IMR-90 (cell line): ENCODE data around the gene TELO2. TPM values are rescaled to one million over a fixed set of nuclear protein-coding genes. Genes with fewer than 3 reads are reported as not detected.

Experiments used
- ATAC-seq: fragments of 200-7000 bp; cut with Tn5 transposase; 2 replicates; pipeline ENCODE4 v1.9.1; 2020; ENCODE audit warnings: low read depth, mild to moderate bottlenecking, moderate library complexity
- BruUV-seq: library from RNA; stranded (reverse); fragments of 400-500 nt; replicated peaks from 2 replicates; lab custom pipeline; 2021; lab: Mats Ljungman, UMichigan
- CTCF ChIA-PET: fragments of 300-600 bp; formaldehyde crosslinking; extraction: SDS; loops from one replicate; lab custom pipeline; 2021; ENCODE audit warnings: antibody characterized with exemption; lab: Yijun Ruan, JAX
- POLR2A ChIA-PET: fragments of 300-600 bp; sonication (Branson Sonifier 250); formaldehyde crosslinking; loops from one replicate; lab custom pipeline; 2022; ENCODE audit warnings: antibody characterized with exemption; ENCODE audit not compliant: unreplicated experiment; lab: Charles Lee
- DNase-seq: peaks from one replicate; pipeline ENCODE4 v3.0.0; 2013
- H2AFZ ChIP-seq: replicated peaks from 2 replicates; pipeline ENCODE3; 2013; ENCODE audit warnings: low read length, mild to moderate bottlenecking; ENCODE audit not compliant: poor library complexity
- H2AK5ac ChIP-seq: 2 replicates; pipeline ENCODE4 v1.6.1; 2013; ENCODE audit warnings: low read depth, low read length, inconsistent platforms
- H2AK9ac ChIP-seq: replicated peaks from 2 replicates; pipeline ENCODE3; 2013; ENCODE audit warnings: mild to moderate bottlenecking, low read depth, low read length, moderate library complexity; ENCODE audit not compliant: poor library complexity
- H2BK120ac ChIP-seq: 2 replicates; pipeline ENCODE4 v1.6.1; 2013; ENCODE audit warnings: low read depth, low read length, inconsistent platforms
- H2BK15ac ChIP-seq: 3 replicates; pipeline ENCODE4 v1.6.1; 2013; ENCODE audit warnings: low read depth, low read length, inconsistent platforms
- H2BK20ac ChIP-seq: 2 replicates; pipeline ENCODE4 v1.6.1; 2013; ENCODE audit warnings: low read depth, mild to moderate bottlenecking, inconsistent platforms, low read length, moderate library complexity
- H2BK5ac ChIP-seq: 2 replicates; pipeline ENCODE4 v1.6.1; 2013; ENCODE audit warnings: mild to moderate bottlenecking, low read depth, low read length, inconsistent platforms; ENCODE audit not compliant: poor library complexity, severe bottlenecking
- H3K14ac ChIP-seq: replicated peaks from 2 replicates; pipeline ENCODE4 v1.6.1; 2013; ENCODE audit warnings: low read depth, low read length, inconsistent platforms
- H3K18ac ChIP-seq: 2 replicates; pipeline ENCODE4 v1.6.1; 2013; ENCODE audit warnings: low read depth, low read length, control low read depth
- H3K23ac ChIP-seq: 2 replicates; pipeline ENCODE4 v1.6.1; 2013; ENCODE audit warnings: low read depth, low read length, inconsistent platforms
- H3K27ac ChIP-seq: 2 replicates; pipeline ENCODE4 v1.5.1; 2013; ENCODE audit warnings: mild to moderate bottlenecking, control low read depth, low read length; ENCODE audit not compliant: insufficient read depth
- H3K27me3 ChIP-seq: 2 replicates; pipeline ENCODE4 v1.6.1; 2013; ENCODE audit warnings: low read length; ENCODE audit not compliant: control insufficient read depth, insufficient read depth
- H3K36me3 ChIP-seq: 2 replicates; pipeline ENCODE4 v1.6.1; 2013; ENCODE audit warnings: low read length, mixed read lengths; ENCODE audit not compliant: control insufficient read depth, insufficient read depth
- H3K4ac ChIP-seq: 2 replicates; pipeline ENCODE4 v1.6.1; 2013; ENCODE audit warnings: low read depth, low read length, inconsistent platforms
- H3K4me1 ChIP-seq: 2 replicates; pipeline ENCODE4 v1.6.1; 2013; ENCODE audit warnings: low read length, mixed read lengths; ENCODE audit not compliant: control insufficient read depth, insufficient read depth
- H3K4me2 ChIP-seq: 2 replicates; pipeline ENCODE4 v1.6.1; 2013; ENCODE audit warnings: low read depth, mild to moderate bottlenecking, control low read depth, low read length, moderate library complexity
- H3K4me3 ChIP-seq: 2 replicates; pipeline ENCODE4 v1.5.1; 2013; ENCODE audit warnings: low read depth, mild to moderate bottlenecking, control low read depth, low read length, moderate library complexity; ENCODE audit not compliant: insufficient read depth
- H3K56ac ChIP-seq: 2 replicates; pipeline ENCODE4 v1.6.1; 2013; ENCODE audit warnings: low read length, inconsistent platforms; ENCODE audit not compliant: insufficient read depth; ENCODE audit errors: extremely low read depth
- H3K79me1 ChIP-seq, 2 experiments: 2 replicates each; pipeline ENCODE4 v1.6.1; 2013; ENCODE audit warnings: low read length in 2 of 2, inconsistent platforms in 1 of 2, low read depth in 1 of 2
- H3K9ac ChIP-seq: 2 replicates; pipeline ENCODE4 v1.6.1; 2013; ENCODE audit warnings: low read depth, low read length, control low read depth
- H3K9me1 ChIP-seq: 2 replicates; pipeline ENCODE4 v1.6.1; 2013; ENCODE audit warnings: low read length, inconsistent platforms; ENCODE audit not compliant: insufficient read depth
- H3K9me3 ChIP-seq: 2 replicates; pipeline ENCODE4 v1.6.1; 2013; ENCODE audit warnings: low read length; ENCODE audit not compliant: control insufficient read depth, insufficient read depth
- H4K20me1 ChIP-seq: 2 replicates; pipeline ENCODE4 v1.6.1; 2013; ENCODE audit warnings: low read length, inconsistent platforms; ENCODE audit not compliant: insufficient read depth
- H4K5ac ChIP-seq: 2 replicates; pipeline ENCODE4 v1.6.1; 2013; ENCODE audit warnings: mild to moderate bottlenecking, low read depth, low read length, control low read depth
- H4K8ac ChIP-seq, 2 experiments: 2 replicates each; pipeline ENCODE4 v1.6.1; 2013; ENCODE audit warnings: low read depth in 2 of 2, low read length in 2 of 2, control low read depth in 1 of 2, inconsistent platforms in 1 of 2
- H4K91ac ChIP-seq: 2 replicates; pipeline ENCODE4 v1.6.1; 2013; ENCODE audit warnings: low read depth, low read length, inconsistent platforms; ENCODE audit not compliant: insufficient read depth
- BHLHE40 ChIP-seq: fragments of 150-350 bp; IDR thresholded peaks from 2 replicates; pipeline ENCODE4 v1.6.1; 2016; ENCODE audit warnings: mild to moderate bottlenecking, low read depth, low read length
- CEBPB ChIP-seq: IDR thresholded peaks from 2 replicates; pipeline ENCODE4 v1.6.1; 2012; ENCODE audit warnings: low read depth, low read length, improper control_type of control experiment
- CHD1 ChIP-seq: IDR thresholded peaks from 2 replicates; pipeline ENCODE4 v1.6.1; 2012; ENCODE audit warnings: low read depth, low read length, improper control_type of control experiment
- FOS ChIP-seq: fragments of 150-350 bp; IDR thresholded peaks from 2 replicates; pipeline ENCODE4 v1.6.1; 2016; ENCODE audit warnings: low read depth, low read length
- MAFK ChIP-seq: IDR thresholded peaks from 2 replicates; pipeline ENCODE4 v1.6.1; 2012; ENCODE audit warnings: low read depth, low read length, improper control_type of control experiment
- MAZ ChIP-seq: IDR thresholded peaks from 2 replicates; pipeline ENCODE4 v1.6.1; 2012; ENCODE audit warnings: low read depth, mild to moderate bottlenecking, low read length, improper control_type of control experiment, moderate library complexity, borderline replicate concordance
- NFE2L2 ChIP-seq: fragments of 150-350 bp; IDR thresholded peaks from 2 replicates; pipeline ENCODE4 v1.6.1; 2016; ENCODE audit warnings: low read depth, mild to moderate bottlenecking, low read length
- POLR2A ChIP-seq: IDR thresholded peaks from 2 replicates; pipeline ENCODE4 v1.6.1; 2012; ENCODE audit warnings: mild to moderate bottlenecking, low read depth, low read length
- RAD21 ChIP-seq: IDR thresholded peaks from 2 replicates; pipeline ENCODE4 v1.6.1; 2012; ENCODE audit warnings: low read length, improper control_type of control experiment
- RCOR1 ChIP-seq: IDR thresholded peaks from 2 replicates; pipeline ENCODE4 v1.6.1; 2012; ENCODE audit warnings: mild to moderate bottlenecking, low read length, improper control_type of control experiment; ENCODE audit not compliant: insufficient replicate concordance
- RFX5 ChIP-seq: IDR thresholded peaks from 2 replicates; pipeline ENCODE4 v1.8.0; 2012; ENCODE audit warnings: low read depth, mild to moderate bottlenecking, low read length, moderate library complexity
- SMC3 ChIP-seq: fragments of 150-350 bp; IDR thresholded peaks from 2 replicates; pipeline ENCODE4 v1.6.1; 2016; ENCODE audit warnings: low read depth, mild to moderate bottlenecking, antibody characterized with exemption, low read length, moderate library complexity
- WGBS, 2 experiments: methylation state at CpG; one replicate each; pipeline versions ENCODE4 v1.1.5 to v1.1.7; 2013; ENCODE audit warnings: missing lambda C conversion rate in 2 of 2; ENCODE audit not compliant: insufficient read length in 1 of 2; ENCODE audit errors: extremely low coverage in 2 of 2; 5-methylcytosine and 5-hydroxymethylcytosine counted together
- dilution Hi-C: fragments of 300-500 bp; cut with HindIII; formaldehyde crosslinking; loops from one replicate; pipeline ENCODE4 v1.14.3; 2018; ENCODE audit warnings: low sequenced_read_pairs; ENCODE audit not compliant: unreplicated experiment
- in situ Hi-C: fragments of 300-500 bp; cut with MboI; formaldehyde crosslinking; loops from 3 replicates; pipeline ENCODE4 v1.14.3; 2019; ENCODE audit warnings: low sequenced_read_pairs, inconsistent platforms, mixed read lengths
- intact Hi-C: fragments of 100-400 bp; cut with micrococcal nuclease; formaldehyde crosslinking; loops from 2 replicates; pipeline ENCODE4 v1.10.0; 2022
- polyA plus RNA-seq, 3 experiments: library from polyadenylated mRNA; depleted of rRNA; stranded (reverse); fragments of >200 nt; gene quantifications; 2 replicates each; pipeline ENCODE4 v1.2.3, GENCODE V29; 2012; ENCODE audit warnings: low replicate concordance in 1 of 3
- total RNA-seq: library from RNA; depleted of rRNA; stranded (reverse); fragments of >200 nt; gene quantifications from 2 replicates; pipeline ENCODE4 v1.2.3, GENCODE V29; 2012
- TF ChIP-seq, protein P1 (sequence below): fragments of 150-350 bp; IDR thresholded peaks from 2 replicates; pipeline ENCODE4 v1.6.1; 2017; ENCODE audit warnings: mild to moderate bottlenecking, antibody characterized with exemption, low read length, low read depth
- TF ChIP-seq, protein P2 (sequence below): conservative IDR thresholded peaks from 2 replicates; pipeline ENCODE4 v1.5.1; 2012; ENCODE audit warnings: mild to moderate bottlenecking, low read depth, low read length, improper control_type of control experiment

TELO2 gene
- total and polyA plus RNA-seq, 2 of the 4 experiments (the other 2 are of a cell fraction), result 6.6 to 26.6 TPM

DNA sequence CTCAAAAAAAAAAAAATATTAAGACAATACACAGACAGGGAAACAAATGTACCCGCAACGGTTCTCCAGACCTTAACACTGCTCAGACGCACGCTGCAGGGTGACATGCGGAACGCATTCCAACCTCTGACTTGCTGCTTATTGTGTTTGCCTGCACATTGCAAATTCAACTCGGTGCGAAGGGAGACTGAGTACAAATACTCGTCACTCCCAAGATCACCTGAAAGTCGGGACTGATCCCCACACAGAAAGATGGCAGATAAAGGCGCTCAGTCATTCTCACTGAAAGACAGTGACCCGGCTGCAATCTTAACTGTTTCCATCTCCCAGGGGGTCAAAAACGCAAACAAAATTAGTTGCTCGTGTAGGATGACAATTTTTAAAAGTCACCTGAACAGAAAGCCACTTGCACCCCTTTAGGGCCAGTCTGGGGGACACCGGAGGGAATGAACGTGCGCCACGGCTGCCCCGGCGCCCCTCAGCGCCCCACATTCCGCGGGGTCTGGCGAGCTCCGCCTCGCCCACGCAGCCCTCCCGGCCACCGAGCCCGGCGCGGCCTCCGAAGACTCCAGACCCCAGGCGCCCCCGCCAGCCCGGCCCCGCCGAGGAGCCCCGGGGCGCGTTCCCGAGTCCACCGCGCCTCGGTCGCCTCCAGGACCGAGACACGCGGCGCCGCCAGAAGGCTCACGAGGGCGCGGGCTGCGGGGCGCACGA, 18.9 kb upstream of the TELO2 start:
- Histone ChIP-seq H3K9ac (peak overlapping the region; percentile 55), H3K27me3 (no peaks in the 10 kb centered on the region), H2BK120ac (no peak overlapping the region), H3K4me2 (peak overlapping the region; percentile 99), H3K79me1 (peaks cover 29 to 53% of the 10 kb centered on the region in 2 experiments), H2AK9ac (peak overlapping the region; percentile 91), H2AFZ (peak overlapping the region; percentile 99), H2BK5ac (peak overlapping the region; percentile 66), H2AK5ac (0 out of 2 replicates have a peak overlapping the region, but pooled peaks have one; percentile 20), H4K91ac (no peak overlapping the region), H3K36me3 (peaks cover 3% of the 10 kb centered on the region; the same call in 1 of the 2 replicates), H3K9me1 (peaks cover 8% of the 10 kb centered on the region; the same call in 1 of the 2 replicates), H3K23ac (peak overlapping the region; percentile 21; the same call in 1 of the 2 replicates), H3K27ac (peak overlapping the region; percentile 49; the same call in 1 of the 2 replicates), H2BK15ac (no peak overlapping the region), H3K4me1 (0 out of 2 replicates have a peak, but pooled peaks cover 7% of the 10 kb centered on the region), H2BK20ac (no peak overlapping the region), H3K14ac (no peak overlapping the region), H3K18ac (no peak overlapping the region), H4K8ac (peak overlapping the region; percentile 30 to 89; a peak in 1 of 4 replicates), H3K56ac (no peak overlapping the region), H3K4me3 (peak overlapping the region; percentile 94), H4K20me1 (peaks cover 24% of the 10 kb centered on the region; the same call in 1 of the 2 replicates), H4K5ac (no peak overlapping the region), H3K9me3 (peaks cover 3% of the 10 kb centered on the region; the same call in 1 of the 2 replicates), H3K4ac (peak overlapping the region; percentile 60)
- 15% methylated on average over 47 of the region's 57 CpGs; no CpG with 5 or more reads in 1 of the 2 experiments for WGBS, 2 experiments
- CTCF ChIA-PET, result no interaction called here
- ATAC-seq (peak; percentile 25; the same call in 1 of the 2 replicates), DNase-seq (no peak)
- in situ Hi-C loops, result no loop called here
- no TSS peak for BruUV-seq
- POLR2A ChIA-PET, result no interaction called here
- intact Hi-C loops, result loop anchor here (10.0 kb wide), 1 partner anchor 49 kb away; the partner anchor contains the start of gene UQCC4
- dilution Hi-C loops, result no loop called here
- TF ChIP-seq NFE2L2, result no peak
- TF ChIP-seq, protein P1, sequence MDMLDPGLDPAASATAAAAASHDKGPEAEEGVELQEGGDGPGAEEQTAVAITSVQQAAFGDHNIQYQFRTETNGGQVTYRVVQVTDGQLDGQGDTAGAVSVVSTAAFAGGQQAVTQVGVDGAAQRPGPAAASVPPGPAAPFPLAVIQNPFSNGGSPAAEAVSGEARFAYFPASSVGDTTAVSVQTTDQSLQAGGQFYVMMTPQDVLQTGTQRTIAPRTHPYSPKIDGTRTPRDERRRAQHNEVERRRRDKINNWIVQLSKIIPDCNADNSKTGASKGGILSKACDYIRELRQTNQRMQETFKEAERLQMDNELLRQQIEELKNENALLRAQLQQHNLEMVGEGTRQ, result no peak
- TF ChIP-seq BHLHE40, result no peak
- TF ChIP-seq MAZ, result no peak
- TF ChIP-seq MAFK, result no peak
- TF ChIP-seq SMC3, result no peak
- TF ChIP-seq POLR2A, result no peak
- TF ChIP-seq RCOR1, result no peak
- no peak for TF ChIP-seq CHD1
- TF ChIP-seq FOS, result no peak
- no peak for TF ChIP-seq RFX5
- TF ChIP-seq CEBPB, result no peak
- TF ChIP-seq, protein P2, sequence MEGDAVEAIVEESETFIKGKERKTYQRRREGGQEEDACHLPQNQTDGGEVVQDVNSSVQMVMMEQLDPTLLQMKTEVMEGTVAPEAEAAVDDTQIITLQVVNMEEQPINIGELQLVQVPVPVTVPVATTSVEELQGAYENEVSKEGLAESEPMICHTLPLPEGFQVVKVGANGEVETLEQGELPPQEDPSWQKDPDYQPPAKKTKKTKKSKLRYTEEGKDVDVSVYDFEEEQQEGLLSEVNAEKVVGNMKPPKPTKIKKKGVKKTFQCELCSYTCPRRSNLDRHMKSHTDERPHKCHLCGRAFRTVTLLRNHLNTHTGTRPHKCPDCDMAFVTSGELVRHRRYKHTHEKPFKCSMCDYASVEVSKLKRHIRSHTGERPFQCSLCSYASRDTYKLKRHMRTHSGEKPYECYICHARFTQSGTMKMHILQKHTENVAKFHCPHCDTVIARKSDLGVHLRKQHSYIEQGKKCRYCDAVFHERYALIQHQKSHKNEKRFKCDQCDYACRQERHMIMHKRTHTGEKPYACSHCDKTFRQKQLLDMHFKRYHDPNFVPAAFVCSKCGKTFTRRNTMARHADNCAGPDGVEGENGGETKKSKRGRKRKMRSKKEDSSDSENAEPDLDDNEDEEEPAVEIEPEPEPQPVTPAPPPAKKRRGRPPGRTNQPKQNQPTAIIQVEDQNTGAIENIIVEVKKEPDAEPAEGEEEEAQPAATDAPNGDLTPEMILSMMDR, result no peak
- TF ChIP-seq RAD21, result no peak
